ENCODE data around the gene PRSS3.
"Not testable (repeated sequence)": the region's sequence is repeated elsewhere in the genome, so short reads cannot be mapped to it uniquely, and the experiment has no call there.

The PRSS3 gene

GRCh38 chr9:33795281-33795680 is at the start of gene PRSS3:
TSS of gene PRSS3 (plus strand) at chr9:33795561. CDS start at chr9:33795574, 13 bp downstream.
- H3K36me3 ChIP-seq (ENCODE audit: control insufficient read depth, low read depth, low read length) = no peaks in the 10 kb centered on the region
- H3K4me3 ChIP-seq (ENCODE audit: low read length) = no peak within 1 kb of the TSS
- no peaks in the 10 kb centered on the region for H3K27me3 ChIP-seq (ENCODE audit: control insufficient read depth, insufficient read depth, low read length)
- no peaks in the 10 kb centered on the region for H3K9me3 ChIP-seq (ENCODE audit: control insufficient read depth, low read depth, low read length)
- H3K4me1 ChIP-seq (ENCODE audit: control insufficient read depth, low read depth, low read length) = peaks cover 5% of the 10 kb centered on the region
- H3K9ac ChIP-seq (ENCODE audit: low read length) = no peak within 1 kb of the TSS
- H3K27ac ChIP-seq (ENCODE audit: low read length) = no peak within 1 kb of the TSS

GRCh38 chr9:33748633-33749304 is 46.6 kb upstream of the PRSS3 start:
- Histone ChIP-seq H3K36me3 (ENCODE audit: control insufficient read depth, low read depth, low read length) (no peaks in the 10 kb centered on the region), H3K4me1 (ENCODE audit: control insufficient read depth, low read depth, low read length) (no peaks in the 10 kb centered on the region), H3K27me3 (ENCODE audit: control insufficient read depth, insufficient read depth, low read length) (no peaks in the 10 kb centered on the region), H3K27ac (ENCODE audit: low read length) (no peak overlapping the region), H3K4me3 (ENCODE audit: low read length) (no peak overlapping the region), H3K9ac (ENCODE audit: low read length) (no peak overlapping the region), H3K9me3 (ENCODE audit: control insufficient read depth, low read depth, low read length) (no peaks in the 10 kb centered on the region)

- not testable (repeated sequence) for H3K27me3 ChIP-seq (ENCODE audit: control insufficient read depth, insufficient read depth, low read length); H3K4me3 ChIP-seq (ENCODE audit: low read length); H3K9ac ChIP-seq (ENCODE audit: low read length)
Observed at GRCh38 chr9:33749305-33749654, 46.1 kb upstream of the PRSS3 start.

GRCh38 chr9:33750307-33750838 is 45.0 kb upstream of the PRSS3 start:
- H3K9me3 ChIP-seq (ENCODE audit: control insufficient read depth, low read depth, low read length) = no peaks in the 10 kb centered on the region
- no peak overlapping the region for H3K9ac ChIP-seq (ENCODE audit: low read length)
- H3K4me3 ChIP-seq (ENCODE audit: low read length) = no peak overlapping the region
- no peaks in the 10 kb centered on the region for H3K27me3 ChIP-seq (ENCODE audit: control insufficient read depth, insufficient read depth, low read length)
- H3K27ac ChIP-seq (ENCODE audit: low read length) = no peak overlapping the region
- H3K4me1 ChIP-seq (ENCODE audit: control insufficient read depth, low read depth, low read length) = no peaks in the 10 kb centered on the region
- no peaks in the 10 kb centered on the region for H3K36me3 ChIP-seq (ENCODE audit: control insufficient read depth, low read depth, low read length)

More at GRCh38 chr9:33749305-33749654, 46.1 kb upstream of the PRSS3 start:
- not testable (repeated sequence) for H3K36me3 ChIP-seq (ENCODE audit: control insufficient read depth, low read depth, low read length); H3K9me3 ChIP-seq (ENCODE audit: control insufficient read depth, low read depth, low read length); H3K27ac ChIP-seq (ENCODE audit: low read length); H3K4me1 ChIP-seq (ENCODE audit: control insufficient read depth, low read depth, low read length)

GRCh38 chr9:33750839-33751339 is 44.5 kb upstream of the PRSS3 start:
- Histone ChIP-seq H3K9ac (ENCODE audit: low read length) (no peak overlapping the region), H3K9me3 (ENCODE audit: control insufficient read depth, low read depth, low read length) (no peaks in the 10 kb centered on the region), H3K4me1 (ENCODE audit: control insufficient read depth, low read depth, low read length) (no peaks in the 10 kb centered on the region), H3K27ac (ENCODE audit: low read length) (no peak overlapping the region), H3K27me3 (ENCODE audit: control insufficient read depth, insufficient read depth, low read length) (no peaks in the 10 kb centered on the region), H3K36me3 (ENCODE audit: control insufficient read depth, low read depth, low read length) (no peaks in the 10 kb centered on the region), H3K4me3 (ENCODE audit: low read length) (no peak overlapping the region)

GRCh38 chr9:33751536-33752129 is 43.7 kb upstream of the PRSS3 start:
- H3K4me1 ChIP-seq (ENCODE audit: control insufficient read depth, low read depth, low read length) = no peaks in the 10 kb centered on the region

GRCh38 chr9:33752130-33752637 is 43.2 kb upstream of the PRSS3 start:
- Histone ChIP-seq H3K27ac (ENCODE audit: low read length) (no peak overlapping the region), H3K36me3 (ENCODE audit: control insufficient read depth, low read depth, low read length) (no peaks in the 10 kb centered on the region), H3K4me1 (ENCODE audit: control insufficient read depth, low read depth, low read length) (no peaks in the 10 kb centered on the region), H3K27me3 (ENCODE audit: control insufficient read depth, insufficient read depth, low read length) (no peaks in the 10 kb centered on the region), H3K9me3 (ENCODE audit: control insufficient read depth, low read depth, low read length) (no peaks in the 10 kb centered on the region), H3K4me3 (ENCODE audit: low read length) (no peak overlapping the region), H3K9ac (ENCODE audit: low read length) (no peak overlapping the region)

More at GRCh38 chr9:33751536-33752129, 43.7 kb upstream of the PRSS3 start:
- no peaks in the 10 kb centered on the region for H3K27me3 ChIP-seq (ENCODE audit: control insufficient read depth, insufficient read depth, low read length)
- H3K9ac ChIP-seq (ENCODE audit: low read length) = no peak overlapping the region
- no peaks in the 10 kb centered on the region for H3K9me3 ChIP-seq (ENCODE audit: control insufficient read depth, low read depth, low read length)
- no peak overlapping the region for H3K4me3 ChIP-seq (ENCODE audit: low read length)
- no peaks in the 10 kb centered on the region for H3K36me3 ChIP-seq (ENCODE audit: control insufficient read depth, low read depth, low read length)
- H3K27ac ChIP-seq (ENCODE audit: low read length) = no peak overlapping the region

GRCh38 chr9:33752789-33753188 is 42.6 kb upstream of the PRSS3 start:
- not testable (repeated sequence) for H3K4me3 ChIP-seq (ENCODE audit: low read length)

GRCh38 chr9:33759648-33760047 is 35.7 kb upstream of the PRSS3 start:
- H3K9me3 ChIP-seq (ENCODE audit: control insufficient read depth, low read depth, low read length); H3K4me1 ChIP-seq (ENCODE audit: control insufficient read depth, low read depth, low read length); H3K9ac ChIP-seq (ENCODE audit: low read length); H3K4me3 ChIP-seq (ENCODE audit: low read length); H3K27ac ChIP-seq (ENCODE audit: low read length); H3K36me3 ChIP-seq (ENCODE audit: control insufficient read depth, low read depth, low read length); H3K27me3 ChIP-seq (ENCODE audit: control insufficient read depth, insufficient read depth, low read length): not testable (repeated sequence)

More at GRCh38 chr9:33752789-33753188, 42.6 kb upstream of the PRSS3 start:
- H3K27ac ChIP-seq (ENCODE audit: low read length); H3K9me3 ChIP-seq (ENCODE audit: control insufficient read depth, low read depth, low read length); H3K4me1 ChIP-seq (ENCODE audit: control insufficient read depth, low read depth, low read length); H3K9ac ChIP-seq (ENCODE audit: low read length); H3K36me3 ChIP-seq (ENCODE audit: control insufficient read depth, low read depth, low read length); H3K27me3 ChIP-seq (ENCODE audit: control insufficient read depth, insufficient read depth, low read length): not testable (repeated sequence)

GRCh38 chr9:33762343-33762742 is 33.0 kb upstream of the PRSS3 start:
- Histone ChIP-seq H3K4me1 (ENCODE audit: control insufficient read depth, low read depth, low read length) (no peaks in the 10 kb centered on the region), H3K4me3 (ENCODE audit: low read length) (no peak overlapping the region), H3K9me3 (ENCODE audit: control insufficient read depth, low read depth, low read length) (no peaks in the 10 kb centered on the region), H3K36me3 (ENCODE audit: control insufficient read depth, low read depth, low read length) (no peaks in the 10 kb centered on the region), H3K9ac (ENCODE audit: low read length) (no peak overlapping the region), H3K27me3 (ENCODE audit: control insufficient read depth, insufficient read depth, low read length) (no peaks in the 10 kb centered on the region), H3K27ac (ENCODE audit: low read length) (no peak overlapping the region)

- H3K9ac ChIP-seq (ENCODE audit: low read length); H3K36me3 ChIP-seq (ENCODE audit: control insufficient read depth, low read depth, low read length); H3K9me3 ChIP-seq (ENCODE audit: control insufficient read depth, low read depth, low read length); H3K27me3 ChIP-seq (ENCODE audit: control insufficient read depth, insufficient read depth, low read length); H3K27ac ChIP-seq (ENCODE audit: low read length); H3K4me1 ChIP-seq (ENCODE audit: control insufficient read depth, low read depth, low read length); H3K4me3 ChIP-seq (ENCODE audit: low read length): not testable (repeated sequence)
Observed at GRCh38 chr9:33763709-33764108, 31.7 kb upstream of the PRSS3 start.

- Histone ChIP-seq H3K4me3 (ENCODE audit: low read length) (no peak overlapping the region), H3K9ac (ENCODE audit: low read length) (no peak overlapping the region), H3K36me3 (ENCODE audit: control insufficient read depth, low read depth, low read length) (no peaks in the 10 kb centered on the region), H3K9me3 (ENCODE audit: control insufficient read depth, low read depth, low read length) (no peaks in the 10 kb centered on the region), H3K4me1 (ENCODE audit: control insufficient read depth, low read depth, low read length) (no peaks in the 10 kb centered on the region), H3K27me3 (ENCODE audit: control insufficient read depth, insufficient read depth, low read length) (no peaks in the 10 kb centered on the region), H3K27ac (ENCODE audit: low read length) (no peak overlapping the region)
Observed at GRCh38 chr9:33765411-33765810, 29.9 kb upstream of the PRSS3 start.

All from iPS-18a (cell line).